T-helper 17 cell (primary cell): ENCODE results near the gene LYSMD2. TPM values are rescaled to one million over a fixed set of nuclear protein-coding genes. Genes with fewer than 3 reads are reported as not detected.

Experiments
- ATAC-seq: fragments of 150-1000 bp; cut with Tn5 transposase; 2 replicates; pipeline ENCODE4 v1.10.0; 2021; ENCODE audit warnings: mild to moderate bottlenecking, moderate library complexity
- DNase-seq, 3 donors: peaks; one replicate each; pipeline versions ENCODE4 v3.0.0 to v3.0.0-alpha.2; 2020 to 2021
- H3K9me3 ChIP-seq: one replicate; pipeline ENCODE4 v1.7.0; 2013; ENCODE audit warnings: low read length, mild to moderate bottlenecking; ENCODE audit not compliant: control insufficient read depth, poor library complexity, severe bottlenecking
- H3K27ac Mint-ChIP-seq: one replicate; pipeline ENCODE4 v1.8.0; 2022; ENCODE audit warnings: mild to moderate bottlenecking, moderate library complexity, mixed read lengths
- H3K27me3 Mint-ChIP-seq: one replicate; pipeline ENCODE4 v1.8.0; 2022; ENCODE audit warnings: mixed read lengths
- H3K36me3 Mint-ChIP-seq: one replicate; pipeline ENCODE4 v1.8.0; 2022; ENCODE audit warnings: low read depth, mixed read lengths
- H3K4me1 Mint-ChIP-seq: one replicate; pipeline ENCODE4 v1.8.0; 2022; ENCODE audit warnings: mild to moderate bottlenecking, mixed read lengths
- H3K4me3 Mint-ChIP-seq: one replicate; pipeline ENCODE4 v1.8.0; 2022; ENCODE audit warnings: mild to moderate bottlenecking, moderate library complexity, mixed read lengths
- total RNA-seq, 4 donors: library from RNA in 2 of 4; stranded (reverse) in 2 of 4; gene quantifications; one replicate each; pipeline ENCODE4 v1.2.3 and lab custom pipeline; 2022 to 2026

LYSMD2 gene
- total RNA-seq, 2 donors from 2014 or later: 17.6 to 21.8 TPM

DNA sequence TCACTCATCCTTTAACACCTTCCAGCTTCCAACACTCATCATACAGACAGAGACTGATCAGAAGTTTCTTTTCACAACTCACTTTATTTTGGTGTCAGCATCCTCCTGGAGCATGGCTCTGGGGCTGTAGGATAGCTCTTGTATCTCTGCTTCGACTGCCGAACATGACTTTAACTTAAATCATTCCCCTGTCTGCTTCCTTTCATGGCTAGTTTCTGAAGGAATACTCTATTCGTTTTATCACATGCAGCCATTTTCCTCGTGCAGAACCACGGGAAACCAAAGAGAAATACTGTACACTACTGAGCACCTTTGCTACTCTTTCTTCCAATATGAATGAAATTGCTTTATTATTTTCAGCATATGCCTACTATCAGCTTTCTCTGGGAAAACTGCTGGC is 11.9 kb upstream of the LYSMD2 start:
- no peaks in the 10 kb centered on the region for H3K27me3 Mint-ChIP-seq
- no peaks in the 10 kb centered on the region for H3K9me3 ChIP-seq

DNA sequence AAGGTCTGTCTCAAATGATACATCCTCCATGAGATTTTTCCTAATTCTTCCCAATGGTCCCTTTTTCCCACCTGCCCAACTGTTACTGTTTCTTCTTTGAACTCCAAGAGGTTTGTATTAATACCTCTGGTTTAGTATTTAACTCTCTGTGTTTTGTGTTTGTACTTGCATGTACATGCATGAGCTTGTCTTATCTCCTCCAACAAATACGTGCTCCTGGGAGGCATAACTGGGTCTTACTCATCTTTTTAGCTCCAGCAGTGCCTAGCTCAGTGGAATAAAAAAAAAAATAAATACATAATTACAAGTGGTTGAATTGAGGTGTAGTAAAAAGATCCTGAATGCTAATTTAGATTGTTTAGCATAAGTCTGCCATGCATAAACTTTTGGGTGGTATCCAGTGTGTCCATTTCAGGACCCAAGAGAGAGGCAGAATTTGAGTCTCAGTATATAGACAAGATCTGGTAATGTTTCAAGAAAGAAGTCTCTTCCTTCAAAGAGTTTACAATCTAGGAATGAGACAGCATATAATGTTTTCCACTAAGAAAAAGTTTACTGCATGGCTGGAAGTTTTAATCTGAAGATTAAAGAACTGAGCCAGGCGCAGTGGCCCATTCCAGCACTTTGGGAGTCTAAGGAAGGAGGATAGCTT is 1.7 kb upstream of the LYSMD2 start:
- no peak for DNase-seq
- Mint-ChIP-seq H3K4me1 (peaks cover 36% of the 10 kb centered on the region), H3K27ac (peak overlapping the region; percentile 96)

More for the DNA sequence above, 11.9 kb upstream of the LYSMD2 start:
- ATAC-seq (no peak), DNase-seq (no peak)
- Mint-ChIP-seq H3K27ac (no peak overlapping the region), H3K4me1 (peaks cover 30% of the 10 kb centered on the region), H3K36me3 (peaks cover 2% of the 10 kb centered on the region), H3K4me3 (no peak overlapping the region)

GRCh38 chr15:51738553-51738952 is 1.1 kb upstream of the LYSMD2 start:
- Mint-ChIP-seq H3K4me1 (peaks cover 38% of the 10 kb centered on the region), H3K4me3 (peak overlapping the region; percentile 94), H3K36me3 (peaks cover 3% of the 10 kb centered on the region), H3K27me3 (no peaks in the 10 kb centered on the region), H3K27ac (peak overlapping the region; percentile 96)
- no peak for DNase-seq
- no peak for ATAC-seq
- H3K9me3 ChIP-seq: no peaks in the 10 kb centered on the region

More for the DNA sequence above, 1.7 kb upstream of the LYSMD2 start:
- H3K9me3 ChIP-seq: no peaks in the 10 kb centered on the region
- Mint-ChIP-seq H3K27me3 (no peaks in the 10 kb centered on the region), H3K36me3 (peaks cover 3% of the 10 kb centered on the region), H3K4me3 (peak overlapping the region; percentile 69)
- ATAC-seq: no peak

DNA sequence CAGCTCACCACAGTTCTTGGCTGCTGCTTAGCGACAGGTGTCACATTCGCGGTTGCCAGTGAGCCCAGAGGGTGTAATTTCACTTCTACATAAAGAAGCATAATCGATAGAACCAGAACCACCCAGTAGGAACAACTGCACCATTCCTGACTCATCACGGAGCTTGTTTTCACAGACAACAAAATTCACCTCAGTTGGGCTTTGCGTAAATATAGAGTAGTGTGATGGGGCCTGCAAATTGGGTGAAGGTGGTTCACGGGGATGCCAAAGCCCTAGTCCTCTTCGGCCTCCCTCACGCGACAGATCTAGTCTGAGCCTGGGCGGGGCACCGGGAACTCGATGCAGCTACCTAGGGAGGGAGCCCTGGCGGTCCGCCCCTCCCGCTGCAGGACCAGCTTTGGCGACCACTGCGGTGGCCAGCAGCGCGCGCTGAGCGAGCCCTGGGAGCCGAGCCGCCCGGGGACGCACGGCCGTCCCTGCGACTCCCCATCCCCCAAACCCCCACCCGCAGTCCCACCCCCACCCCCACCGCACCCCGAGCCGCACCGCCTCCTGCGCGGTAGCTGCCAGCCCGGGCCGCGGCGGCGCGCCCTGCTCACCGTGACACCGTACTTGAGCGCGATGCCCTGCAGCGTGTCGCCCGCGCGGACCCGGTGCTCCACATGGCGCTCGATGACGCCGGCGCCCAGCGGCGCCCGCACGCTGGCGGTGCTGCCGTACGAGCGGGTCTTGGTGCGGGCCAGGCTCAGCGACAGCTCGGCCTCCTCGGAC is 519 bp downstream of the LYSMD2 start:
- H3K4me1 Mint-ChIP-seq: peaks cover 54% of the 10 kb centered on the region
- H3K27me3 Mint-ChIP-seq: no peaks in the 10 kb centered on the region
- H3K4me3 Mint-ChIP-seq: peak overlapping the region; percentile 94
- H3K36me3 Mint-ChIP-seq: peaks cover 7% of the 10 kb centered on the region
- no peaks in the 10 kb centered on the region for H3K9me3 ChIP-seq
- DNase-seq (peak; percentile 44 to 48 (median 47)), ATAC-seq (peak; percentile 66)
- H3K27ac Mint-ChIP-seq: peak overlapping the region; percentile 100

- DNase-seq: no peak
- Mint-ChIP-seq H3K27ac (peak overlapping the region; percentile 100), H3K4me1 (peaks cover 62% of the 10 kb centered on the region), H3K36me3 (peaks cover 7% of the 10 kb centered on the region), H3K4me3 (peak overlapping the region; percentile 94), H3K27me3 (no peaks in the 10 kb centered on the region)
- no peaks in the 10 kb centered on the region for H3K9me3 ChIP-seq
- ATAC-seq: no peak
These were observed 1.4 kb downstream of the LYSMD2 start for GRCh38 chr15:51736069-51736468.

DNA sequence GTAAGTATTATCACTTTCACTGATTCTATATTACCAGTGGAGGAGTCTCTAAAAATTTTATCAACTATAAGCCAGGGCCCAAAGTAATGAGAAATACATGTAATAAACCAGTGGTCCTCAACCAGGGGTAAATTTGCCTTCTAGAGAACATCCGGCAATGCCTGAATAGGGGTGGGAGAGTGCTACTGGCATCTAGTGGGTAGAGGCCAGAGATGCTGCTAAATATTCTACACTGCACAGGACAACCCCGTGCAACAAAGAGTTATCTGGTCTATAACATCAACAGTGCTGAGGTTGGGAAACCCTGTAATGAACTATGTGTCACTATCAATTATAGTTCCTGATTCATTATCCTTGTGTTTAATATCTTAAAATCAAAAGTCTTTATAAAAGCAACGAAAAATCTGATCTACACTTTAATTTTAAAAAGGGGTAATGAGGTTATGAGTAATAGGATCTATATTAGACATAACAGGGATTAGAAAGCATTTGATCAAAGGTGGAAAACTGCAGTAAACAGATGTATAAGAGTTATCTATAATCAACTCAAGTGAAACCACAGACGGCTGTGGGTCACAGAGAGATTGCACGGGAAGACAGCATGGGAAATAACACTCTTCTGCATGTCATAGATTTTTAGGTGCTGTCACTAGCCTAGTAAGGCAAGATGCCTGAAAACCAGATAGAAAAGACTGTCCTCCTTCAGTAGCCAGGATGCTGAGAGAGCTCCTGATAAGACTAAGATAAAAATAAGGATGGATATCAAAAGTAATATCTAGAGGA is 2.0 kb downstream of the LYSMD2 start:
- DNase-seq (no peak), ATAC-seq (peak; percentile 47)
- no peaks in the 10 kb centered on the region for H3K9me3 ChIP-seq
- H3K4me3 Mint-ChIP-seq: peak overlapping the region; percentile 94
- peaks cover 7% of the 10 kb centered on the region for H3K36me3 Mint-ChIP-seq
- no peaks in the 10 kb centered on the region for H3K27me3 Mint-ChIP-seq
- H3K4me1 Mint-ChIP-seq: peaks cover 68% of the 10 kb centered on the region
- peak overlapping the region; percentile 100 for H3K27ac Mint-ChIP-seq

DNA sequence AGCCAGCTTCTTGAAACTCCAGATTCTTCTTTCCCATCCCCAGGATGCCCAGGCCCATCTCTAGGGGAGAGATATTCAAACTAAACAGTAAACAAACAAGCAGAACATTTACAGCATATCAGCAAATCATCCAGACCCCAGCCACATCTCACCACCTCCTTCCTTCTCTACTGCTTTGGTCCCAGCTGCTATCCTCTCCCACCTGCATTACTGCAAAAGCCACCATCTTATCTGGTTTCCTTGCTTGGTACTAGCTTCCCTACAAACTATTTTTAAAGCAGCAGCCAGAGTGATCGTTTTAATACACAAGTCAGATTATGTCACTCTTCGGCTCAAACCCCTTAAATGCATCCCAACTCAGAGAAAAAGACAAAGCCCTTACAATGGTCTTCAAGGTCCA is 4.8 kb downstream of the LYSMD2 start:
- H3K27me3 Mint-ChIP-seq: no peaks in the 10 kb centered on the region
- H3K4me1 Mint-ChIP-seq: peaks cover 65% of the 10 kb centered on the region
- no peak for ATAC-seq
- peaks cover 7% of the 10 kb centered on the region for H3K36me3 Mint-ChIP-seq
- DNase-seq: no peak
- H3K9me3 ChIP-seq: no peaks in the 10 kb centered on the region
- peak overlapping the region; percentile 93 for H3K4me3 Mint-ChIP-seq
- H3K27ac Mint-ChIP-seq: peak overlapping the region; percentile 100

DNA sequence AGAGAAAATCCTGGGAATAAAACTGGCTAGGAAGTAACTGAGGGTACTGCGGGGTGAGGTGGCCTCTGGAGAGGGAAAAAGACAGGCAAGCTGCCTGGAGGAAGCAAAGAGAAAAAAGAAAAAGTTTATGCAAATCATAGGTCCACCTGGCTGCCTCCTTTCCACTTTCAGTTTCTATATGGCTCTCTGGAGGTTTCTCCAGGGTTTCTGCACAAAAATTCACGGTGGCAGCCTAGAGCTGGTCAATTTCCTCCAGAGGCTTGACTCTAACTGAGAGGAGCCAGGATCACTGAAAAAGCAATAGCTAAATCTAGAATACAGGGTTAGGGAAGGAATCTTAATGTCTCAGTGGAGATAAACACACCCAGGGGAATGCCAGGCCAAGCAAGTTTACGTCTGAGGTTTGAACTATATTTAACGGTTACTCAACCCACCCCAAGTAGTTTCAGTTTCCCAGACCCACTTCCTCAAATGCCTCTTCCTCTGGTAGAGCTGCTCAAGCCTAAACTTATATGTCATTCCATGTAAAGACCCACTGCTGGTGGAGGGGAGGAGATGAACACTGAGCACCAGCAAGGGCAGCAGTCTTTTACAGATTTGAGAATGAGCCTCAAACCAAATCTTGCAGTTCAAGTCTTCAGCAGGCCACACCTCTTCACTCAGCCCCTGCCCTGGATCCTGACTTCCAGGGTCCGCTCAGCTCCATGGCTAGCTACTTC is 5.7 kb downstream of the LYSMD2 start:
- ATAC-seq: peak; percentile 73
- H3K36me3 Mint-ChIP-seq: peaks cover 5% of the 10 kb centered on the region
- H3K4me3 Mint-ChIP-seq: peak overlapping the region; percentile 93
- no peaks in the 10 kb centered on the region for H3K9me3 ChIP-seq
- no peaks in the 10 kb centered on the region for H3K27me3 Mint-ChIP-seq
- H3K4me1 Mint-ChIP-seq: peaks cover 72% of the 10 kb centered on the region
- peak in 1 of 3 donors; percentile 11 for DNase-seq
- peak overlapping the region; percentile 100 for H3K27ac Mint-ChIP-seq

DNA sequence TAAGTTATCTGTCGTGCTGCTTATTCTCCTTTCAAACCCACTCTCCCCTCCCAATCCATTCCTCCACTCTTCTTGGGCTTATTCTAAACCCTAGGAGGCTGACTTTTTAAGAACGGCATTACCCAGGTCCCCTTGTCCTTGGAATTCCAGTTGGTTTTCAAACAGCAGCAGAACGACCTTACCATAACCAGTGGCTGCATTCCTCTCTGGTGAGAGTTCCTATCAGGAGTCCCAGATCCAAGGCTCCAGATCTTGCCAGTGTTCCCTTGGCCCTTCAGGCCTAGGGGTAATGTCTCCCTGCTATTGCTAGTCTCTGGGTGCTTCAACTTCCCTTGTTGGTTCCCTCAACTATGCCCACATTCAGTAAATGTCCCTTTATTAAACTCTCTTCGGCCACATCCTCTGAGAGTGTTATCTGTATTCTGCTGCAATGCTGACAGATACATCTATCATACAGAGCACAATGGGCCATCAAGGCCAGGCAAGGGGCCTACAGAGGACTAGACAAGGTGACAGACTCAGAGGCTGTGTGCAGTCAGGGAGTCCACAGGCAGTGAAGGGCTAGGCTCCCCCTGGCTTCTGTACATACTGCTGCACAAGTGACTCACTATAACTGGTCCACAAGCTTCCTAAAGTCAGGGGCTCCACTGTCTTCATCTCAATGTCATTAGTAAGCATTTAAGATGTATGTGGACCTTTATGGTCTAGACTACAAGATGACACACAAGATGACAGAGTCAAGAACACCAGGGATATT is 10.1 kb downstream of the LYSMD2 start:
- Mint-ChIP-seq H3K27me3 (no peaks in the 10 kb centered on the region), H3K4me3 (peak overlapping the region; percentile 67), H3K27ac (peak overlapping the region; percentile 100), H3K4me1 (peaks cover 50% of the 10 kb centered on the region), H3K36me3 (peaks cover 2% of the 10 kb centered on the region)
- ATAC-seq (peak; percentile 23), DNase-seq (no peak)
- H3K9me3 ChIP-seq: no peaks in the 10 kb centered on the region

DNA sequence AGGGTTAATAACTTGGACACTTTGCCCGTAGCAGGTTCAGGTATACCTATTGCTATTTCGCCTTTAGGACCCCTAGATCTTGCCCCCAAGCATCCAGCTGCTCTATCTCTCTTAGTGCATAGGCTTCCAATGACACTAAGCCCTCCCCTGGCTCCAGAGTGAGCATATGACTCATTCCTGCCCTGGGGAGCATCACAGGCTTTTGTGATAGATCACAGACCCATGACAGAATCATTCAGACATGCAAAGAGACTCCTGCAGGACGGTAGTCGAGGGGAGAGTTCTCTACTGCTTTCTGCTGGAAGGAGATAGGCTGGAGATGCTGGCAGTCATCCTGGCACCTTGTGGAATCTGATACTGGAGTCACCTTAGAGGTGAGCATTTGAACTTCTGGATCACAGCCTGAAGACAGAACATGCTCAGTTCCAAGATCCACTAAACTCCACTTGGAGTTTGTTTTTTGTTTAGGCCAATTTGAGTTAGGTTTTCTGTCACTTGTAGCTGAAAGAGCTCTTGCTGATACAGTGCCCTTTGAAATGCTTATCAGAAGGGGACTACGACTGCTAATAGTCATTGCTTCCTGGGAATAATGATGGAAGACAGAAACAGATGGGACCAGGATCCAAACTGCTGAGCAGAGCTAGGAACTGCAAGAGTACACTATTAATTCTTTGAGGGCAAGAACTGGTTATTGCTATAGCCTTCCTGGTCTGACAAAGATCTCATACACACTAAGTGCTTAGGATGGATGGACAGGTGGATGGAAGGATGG is 11.0 kb downstream of the LYSMD2 start:
- DNase-seq (no peak), ATAC-seq (peak; percentile 58)
- H3K9me3 ChIP-seq: no peaks in the 10 kb centered on the region
- Mint-ChIP-seq H3K27ac (peak overlapping the region; percentile 100), H3K4me3 (peak overlapping the region; percentile 67), H3K4me1 (peaks cover 47% of the 10 kb centered on the region), H3K36me3 (peaks cover 7% of the 10 kb centered on the region), H3K27me3 (no peaks in the 10 kb centered on the region)

DNA sequence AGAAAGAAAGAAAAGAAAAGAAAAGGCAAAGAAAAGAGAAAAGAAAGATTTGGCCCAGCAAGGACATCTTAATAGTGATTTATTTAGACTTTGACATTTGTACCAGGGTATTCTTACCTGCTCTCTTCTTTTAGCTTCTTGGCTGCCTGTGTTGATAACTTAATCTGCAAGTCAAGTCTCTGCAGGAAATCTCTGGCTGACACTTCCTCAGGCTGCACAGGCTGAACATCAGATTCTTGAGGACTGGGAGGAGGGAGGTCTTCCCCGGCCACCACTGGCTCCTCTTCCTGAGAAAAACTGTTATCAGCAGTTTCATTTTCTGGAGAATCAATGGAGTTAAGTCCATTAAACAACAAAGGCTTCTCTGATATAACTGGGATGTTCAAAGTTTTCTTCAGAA is 12.8 kb downstream of the LYSMD2 start:
- H3K27ac Mint-ChIP-seq: peak overlapping the region; percentile 61
- no peaks in the 10 kb centered on the region for H3K27me3 Mint-ChIP-seq
- H3K9me3 ChIP-seq: no peaks in the 10 kb centered on the region
- peaks cover 32% of the 10 kb centered on the region for H3K4me1 Mint-ChIP-seq
- peaks cover 7% of the 10 kb centered on the region for H3K36me3 Mint-ChIP-seq
- no peak for DNase-seq
- ATAC-seq: no peak
- no peak overlapping the region for H3K4me3 Mint-ChIP-seq

DNA sequence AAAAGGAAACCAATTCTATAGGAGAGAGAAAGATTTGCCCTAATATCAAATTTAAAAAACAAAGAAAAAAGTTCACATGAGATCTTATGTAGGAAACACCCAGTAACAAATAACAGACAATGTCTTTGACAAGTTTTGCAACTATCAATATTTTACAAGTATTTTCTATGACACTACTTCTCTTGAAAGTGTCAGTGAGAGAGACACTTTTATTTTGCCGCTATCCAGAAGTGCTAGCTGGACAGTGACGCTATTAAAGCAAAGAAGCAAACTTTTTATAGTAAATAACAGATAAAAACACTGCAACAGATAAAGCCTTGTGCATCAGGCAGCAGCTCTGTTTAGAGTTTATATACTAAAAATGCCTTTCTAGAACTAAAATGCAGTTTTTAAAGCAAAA is 13.3 kb downstream of the LYSMD2 start:
- H3K9me3 ChIP-seq: no peaks in the 10 kb centered on the region
- ATAC-seq: no peak
- H3K27ac Mint-ChIP-seq: peak overlapping the region; percentile 61
- peaks cover 31% of the 10 kb centered on the region for H3K4me1 Mint-ChIP-seq
- no peak overlapping the region for H3K4me3 Mint-ChIP-seq
- H3K36me3 Mint-ChIP-seq: peaks cover 7% of the 10 kb centered on the region
- no peak for DNase-seq
- no peaks in the 10 kb centered on the region for H3K27me3 Mint-ChIP-seq
